Ramos (cell line): Measurements from ENCODE around the gene SYNGR2.

Experiments used
- in situ Hi-C: fragments of 300-500 bp; cut with MboI; formaldehyde crosslinking; loops from one replicate; pipeline ENCODE4 v1.14.3; 2022; ENCODE audit warnings: low sequenced_read_pairs; ENCODE audit not compliant: unreplicated experiment

Gene SYNGR2

GRCh38 chr17:78168242-78168902 is at the start of gene SYNGR2:
Gene SYNGR2 (plus strand): TSS chr17:78168581. CDS start chr17:78168617, 36 bp downstream.
- in situ Hi-C loops: no loop called here

- in situ Hi-C loops: no loop called here
These were observed 49.6 kb upstream of the SYNGR2 start for GRCh38 chr17:78118801-78119241.

DNA sequence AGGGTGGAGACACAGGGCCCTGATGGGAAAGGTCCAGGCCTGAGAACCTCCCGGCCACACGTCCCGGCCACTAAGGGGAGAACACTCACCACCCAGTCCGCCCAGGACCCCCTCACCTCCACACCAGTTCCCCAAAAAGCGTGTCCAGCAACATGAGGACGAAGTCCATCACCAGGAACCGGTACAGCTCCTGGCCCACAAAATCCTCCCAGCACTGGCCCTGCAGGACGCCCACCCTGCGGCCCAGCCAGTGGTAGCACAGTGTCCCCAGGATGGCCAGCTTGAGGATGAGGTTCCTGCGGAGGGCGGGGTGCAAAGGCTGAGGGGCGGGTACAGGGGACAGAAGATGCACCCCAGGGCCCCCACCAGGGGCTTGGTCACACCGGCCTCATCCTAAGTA is 47.8 kb upstream of the SYNGR2 start:
- in situ Hi-C loops: no loop called here

DNA sequence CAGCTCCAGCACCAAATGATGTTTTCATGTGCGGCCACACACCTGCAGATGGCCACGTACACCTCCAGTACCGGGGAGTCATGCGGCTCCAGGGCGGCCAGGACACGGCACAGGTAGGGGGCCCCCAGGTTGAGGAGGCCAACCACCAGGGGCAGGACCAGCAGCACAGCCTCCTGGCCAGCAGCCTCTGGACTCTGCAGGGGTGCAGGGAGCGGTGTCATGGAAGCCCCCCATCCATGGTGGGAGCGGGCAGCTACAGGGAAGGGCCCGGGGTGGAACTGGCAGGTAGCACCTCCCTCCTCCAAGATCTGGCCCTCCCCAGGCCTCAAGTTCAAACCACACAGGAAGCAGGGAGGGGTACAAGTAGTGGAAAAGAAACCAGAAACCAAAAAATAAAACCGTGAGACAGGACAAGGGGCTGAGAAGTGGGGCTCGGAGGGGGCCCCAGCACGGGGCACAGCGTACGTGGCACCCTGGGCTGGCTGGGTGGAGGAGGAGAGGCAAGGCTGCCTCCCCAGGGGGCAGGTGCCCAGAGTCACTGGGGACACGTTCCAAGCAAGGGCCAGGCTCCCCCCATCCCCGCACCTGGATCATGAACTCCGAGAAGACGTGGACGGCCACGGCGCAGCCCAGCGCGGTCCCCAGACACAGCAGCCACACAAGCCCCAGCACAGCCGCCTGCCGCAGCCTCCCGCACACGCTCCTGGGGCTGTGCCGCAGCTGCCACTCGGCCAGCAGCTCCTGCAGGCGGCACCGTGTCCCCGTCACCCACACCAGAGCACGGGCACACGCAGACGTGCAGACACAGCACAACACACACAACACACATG is 47.2 kb upstream of the SYNGR2 start:
- in situ Hi-C loops: no loop called here

DNA sequence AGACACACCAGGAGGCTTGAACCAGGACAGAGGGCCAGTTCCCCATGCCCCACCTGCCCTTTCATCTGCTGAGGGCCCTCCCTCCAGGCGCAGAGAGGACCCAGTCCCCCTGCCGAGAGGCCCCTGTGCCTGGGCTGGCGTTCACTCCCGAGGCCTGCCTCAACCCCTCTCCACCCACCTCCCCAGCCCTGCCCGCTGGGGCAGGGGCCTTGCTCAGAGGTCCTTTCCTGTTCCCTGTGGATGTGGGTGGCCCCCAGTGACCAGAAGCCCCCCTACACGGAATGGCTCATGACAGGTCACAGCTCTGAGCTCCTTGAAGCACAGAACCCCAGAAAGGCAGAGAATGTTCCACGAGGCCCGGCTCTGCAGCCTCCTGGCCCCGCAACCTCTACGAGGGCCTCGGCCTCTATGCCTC is 46.6 kb upstream of the SYNGR2 start:
- in situ Hi-C loops: no loop called here

- in situ Hi-C loops: no loop called here
These were observed 46.0 kb upstream of the SYNGR2 start for GRCh38 chr17:78122216-78122930.

- in situ Hi-C loops: no loop called here
These were observed 45.5 kb upstream of the SYNGR2 start for GRCh38 chr17:78122931-78123249.

- in situ Hi-C loops: no loop called here
These were observed 45.0 kb upstream of the SYNGR2 start for GRCh38 chr17:78123258-78123929.

DNA sequence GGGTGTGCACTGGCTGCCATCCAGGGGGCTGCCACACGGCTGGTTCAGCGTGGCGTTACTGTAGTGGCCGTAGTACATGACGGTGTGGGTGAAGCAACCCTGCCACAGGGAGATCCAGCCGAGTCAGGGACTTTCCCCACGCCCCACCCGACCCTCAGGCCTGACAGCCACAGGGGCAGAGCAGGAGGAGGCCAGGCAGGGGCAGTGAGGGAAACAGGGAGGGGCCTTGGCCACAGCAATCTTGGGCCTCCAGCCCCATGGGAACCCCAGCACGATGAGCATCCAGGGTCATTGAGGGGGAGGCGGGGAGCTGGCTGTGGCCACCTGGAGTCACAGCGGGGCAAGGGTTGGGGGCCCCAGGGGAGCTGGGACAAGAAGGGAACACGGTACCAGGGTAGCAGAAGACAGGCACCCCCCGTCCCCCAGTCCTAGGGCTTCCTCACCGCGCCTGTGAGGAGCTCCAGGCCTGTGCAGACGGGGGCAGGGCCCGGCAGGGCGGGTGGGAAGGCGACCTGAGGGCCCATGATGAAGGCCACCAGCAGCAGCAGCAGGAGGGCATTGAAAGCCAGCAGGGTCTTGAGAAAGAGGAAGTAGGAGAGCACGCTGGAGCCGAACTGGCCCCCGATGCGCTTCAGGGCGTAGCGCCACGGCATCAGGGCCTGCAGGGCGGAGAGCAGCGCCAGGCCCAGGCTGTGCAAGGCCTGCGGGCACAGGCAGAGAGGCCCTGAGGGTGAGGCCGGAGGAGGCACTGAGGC is 44.1 kb upstream of the SYNGR2 start:
- in situ Hi-C loops: no loop called here

DNA sequence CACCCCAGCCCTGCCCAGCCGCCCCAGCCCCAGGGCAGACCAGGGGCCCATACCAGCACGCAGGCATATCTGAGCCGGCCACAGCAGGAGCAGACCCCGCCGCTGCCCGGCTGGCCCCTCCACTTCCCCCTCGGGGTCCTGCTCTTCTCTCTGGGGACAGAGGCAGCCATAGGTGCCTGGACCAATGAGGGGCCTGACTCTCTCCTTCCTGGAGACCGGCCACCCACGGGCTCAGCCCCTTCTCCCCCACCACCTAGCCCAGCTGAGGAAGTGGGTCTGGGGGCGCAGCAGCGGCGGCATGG is 43.6 kb upstream of the SYNGR2 start:
- in situ Hi-C loops: no loop called here

GRCh38 chr17:78125138-78125913 is 43.1 kb upstream of the SYNGR2 start:
- in situ Hi-C loops: no loop called here

DNA sequence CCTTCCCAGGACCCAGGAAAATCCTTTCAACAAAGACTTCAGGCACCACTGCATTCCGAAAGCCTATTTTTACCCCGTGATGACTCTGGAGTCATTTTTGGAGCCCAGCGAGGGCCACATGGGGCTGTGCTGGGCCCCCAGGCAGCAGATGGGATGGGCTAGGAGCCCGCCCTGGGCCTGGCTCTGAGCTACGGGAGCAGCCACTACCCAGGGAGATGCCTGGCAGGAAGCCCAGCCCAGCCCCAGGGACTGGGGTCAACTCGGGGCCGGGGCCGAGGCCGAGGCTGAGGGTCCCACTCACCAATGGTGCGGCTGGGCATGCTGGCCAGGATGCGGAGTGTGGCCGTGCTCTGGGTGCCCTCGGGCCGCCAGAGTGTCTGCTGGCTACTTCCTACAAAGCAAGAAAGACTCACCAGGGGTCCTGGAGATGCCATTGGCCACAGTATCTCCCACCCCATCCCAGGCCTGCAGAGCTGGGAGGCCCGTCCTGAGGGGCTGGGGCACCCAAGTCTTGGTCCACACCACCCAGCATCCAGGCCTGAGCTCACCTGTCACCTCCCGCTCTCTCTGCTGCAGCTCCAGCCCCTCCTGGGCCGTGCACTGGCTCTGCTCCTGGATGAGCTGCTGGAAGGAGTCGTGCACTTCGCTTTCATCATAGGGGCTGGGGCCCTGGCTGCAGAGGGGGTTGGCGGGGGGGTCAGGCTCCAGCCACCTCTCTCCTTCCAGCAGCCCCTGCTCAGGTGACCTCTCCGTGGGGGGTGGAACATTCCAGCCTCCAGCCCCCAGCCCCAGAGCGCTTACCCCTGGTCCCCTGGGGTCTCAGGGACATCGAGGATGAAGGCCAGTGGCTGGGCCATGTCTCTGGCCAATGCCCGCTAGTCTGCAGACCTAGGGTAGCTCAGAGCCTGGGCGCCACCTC is 42.1 kb upstream of the SYNGR2 start:
- in situ Hi-C loops: no loop called here

- in situ Hi-C loops: no loop called here
These were observed 41.5 kb upstream of the SYNGR2 start for GRCh38 chr17:78126895-78127238.

DNA sequence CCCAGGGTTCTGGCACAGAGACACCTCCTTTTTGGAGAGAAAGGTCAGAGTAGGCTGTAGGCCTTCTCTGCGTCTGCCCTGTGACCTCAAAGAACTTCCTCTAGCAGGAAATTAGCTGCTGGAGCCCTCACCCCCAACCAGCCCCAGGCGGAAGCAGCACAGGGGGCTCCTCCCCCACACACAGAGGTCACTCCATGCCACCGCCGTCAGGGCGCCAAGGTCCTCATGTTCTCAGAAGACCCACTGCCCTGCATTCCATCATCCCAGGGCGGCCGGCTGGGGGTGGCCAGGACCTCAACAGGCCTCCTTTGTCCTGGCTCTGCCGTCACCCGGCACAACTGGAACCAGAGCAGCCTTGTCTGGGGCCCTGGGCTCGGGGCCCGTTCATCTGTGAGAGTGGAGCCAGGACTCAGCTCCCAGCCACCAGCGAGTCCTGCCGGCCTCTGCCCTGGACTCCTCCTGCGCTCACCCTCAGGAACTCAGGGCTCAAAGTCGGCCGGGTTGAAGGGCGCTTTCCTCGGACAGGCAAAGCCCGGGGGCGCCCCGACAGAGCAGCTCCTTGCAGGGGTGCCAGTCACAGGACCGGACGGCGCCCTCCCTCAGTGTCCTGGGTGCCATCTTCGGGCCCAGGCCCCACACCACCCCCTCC is 41.0 kb upstream of the SYNGR2 start:
- in situ Hi-C loops: no loop called here

- in situ Hi-C loops: no loop called here
These were observed 40.4 kb upstream of the SYNGR2 start for GRCh38 chr17:78127888-78128550.

GRCh38 chr17:78128551-78129350 is 39.6 kb upstream of the SYNGR2 start, which contains the start of gene TMC6:
Gene TMC6 (minus strand): TSS chr17:78128755. CDS start chr17:78126832, 1,923 bp downstream.
- in situ Hi-C loops: no loop called here
